Liver (tissue), 9 donors: ENCODE data around the gene TADA3. TPM values are rescaled to one million over a fixed set of nuclear protein-coding genes. Genes with fewer than 3 reads are reported as not detected.

Source experiments
- DNase-seq: peaks from one replicate; pipeline ENCODE4 v3.0.0-alpha.2; 2017; ENCODE audit warnings: low spot score
- H3K27ac ChIP-seq, 2 donors: one replicate each; pipeline ENCODE4 v1.7.0; 2013; ENCODE audit warnings: inconsistent platforms in 2 of 2, low read length in 2 of 2, control low read depth in 1 of 2, low read depth in 1 of 2, mild to moderate bottlenecking in 1 of 2
- H3K27me3 ChIP-seq, 4 donors: one replicate each; pipeline versions ENCODE4 v1.6.1 to v1.7.0; 2013; ENCODE audit warnings: low read length in 3 of 4, inconsistent platforms in 1 of 4, mild to moderate bottlenecking in 1 of 4, moderate library complexity in 1 of 4; ENCODE audit not compliant: control insufficient read depth in 4 of 4, insufficient read depth in 4 of 4
- H3K36me3 ChIP-seq, 4 donors: one replicate each; pipeline versions ENCODE4 v1.6.1 to v1.7.0; 2013; ENCODE audit warnings: low read length in 3 of 4, mild to moderate bottlenecking in 3 of 4, low read depth in 1 of 4, moderate library complexity in 1 of 4; ENCODE audit not compliant: control insufficient read depth in 4 of 4, insufficient read depth in 3 of 4
- H3K4me1 ChIP-seq, 4 donors: one replicate each; pipeline versions ENCODE4 v1.6.1 to v1.7.0; 2013; ENCODE audit warnings: low read length in 3 of 4, mild to moderate bottlenecking in 3 of 4, moderate library complexity in 1 of 4; ENCODE audit not compliant: control insufficient read depth in 4 of 4, insufficient read depth in 4 of 4
- H3K4me3 ChIP-seq, 3 donors: one replicate each; pipeline versions ENCODE4 v1.6.1 to v1.7.0; 2013; ENCODE audit warnings: low read length in 3 of 3, control low read depth in 1 of 3, low read depth in 1 of 3, mild to moderate bottlenecking in 1 of 3
- H3K9ac ChIP-seq, 2 donors: one replicate each; pipeline ENCODE4 v1.7.0; 2013; ENCODE audit warnings: low read length in 2 of 2, mild to moderate bottlenecking in 2 of 2, moderate library complexity in 2 of 2, control low read depth in 1 of 2, low read depth in 1 of 2
- H3K9me3 ChIP-seq, 4 donors: one replicate each; pipeline versions ENCODE4 v1.6.1 to v1.7.0; 2013; ENCODE audit warnings: low read length in 3 of 4; ENCODE audit not compliant: control insufficient read depth in 4 of 4
- ATF3 ChIP-seq: IDR thresholded peaks from 2 replicates; pipeline ENCODE4 v1.6.1; 2016; ENCODE audit warnings: antibody characterized with exemption
- CTCF ChIP-seq: fragments of 150-350 bp; IDR thresholded peaks from 2 replicates; pipeline ENCODE4 v1.5.1; 2017; ENCODE audit warnings: improper control_type of control experiment, low read depth, low read length; ENCODE audit not compliant: missing input control
- EGR1 ChIP-seq, 2 donors: IDR thresholded peaks; 2 replicates each; pipeline ENCODE4 v1.6.1; 2016 to 2018; ENCODE audit warnings: antibody characterized with exemption in 2 of 2, low read depth in 2 of 2
- FOXA1 ChIP-seq: IDR thresholded peaks from 2 replicates; pipeline ENCODE4 v1.6.1; 2016; ENCODE audit warnings: antibody characterized with exemption
- FOXA2 ChIP-seq: IDR thresholded peaks from 2 replicates; pipeline ENCODE4 v1.6.1; 2016; ENCODE audit warnings: antibody characterized with exemption
- GABPA ChIP-seq, 2 donors: IDR thresholded peaks in 1 of 2; conservative IDR thresholded peaks in 1 of 2; 2 replicates each; pipeline ENCODE4 v1.6.1; 2016; ENCODE audit warnings: antibody characterized with exemption in 2 of 2, mild to moderate bottlenecking in 1 of 2, moderate library complexity in 1 of 2
- HNF4A ChIP-seq, 2 donors: conservative IDR thresholded peaks; 2 replicates each; pipeline ENCODE4 v1.6.1; 2016; ENCODE audit warnings: antibody characterized with exemption in 2 of 2, mild to moderate bottlenecking in 2 of 2
- HNF4G ChIP-seq: IDR thresholded peaks from 2 replicates; pipeline ENCODE4 v1.6.1; 2016; ENCODE audit warnings: antibody characterized with exemption
- JUND ChIP-seq, 2 donors: IDR thresholded peaks; 2 replicates each; pipeline ENCODE4 v1.6.1; 2016; ENCODE audit warnings: antibody characterized with exemption in 2 of 2
- MAX ChIP-seq: IDR thresholded peaks from 2 replicates; pipeline ENCODE4 v1.6.1; 2016; ENCODE audit warnings: antibody characterized with exemption
- NR2F2 ChIP-seq: IDR thresholded peaks from 2 replicates; pipeline ENCODE4 v1.6.1; 2016; ENCODE audit warnings: antibody characterized with exemption
- RAD21 ChIP-seq, 2 donors: IDR thresholded peaks; 2 replicates each; pipeline ENCODE4 v1.6.1; 2016; ENCODE audit warnings: antibody characterized with exemption in 2 of 2, mild to moderate bottlenecking in 2 of 2
- REST ChIP-seq: IDR thresholded peaks from 2 replicates; pipeline ENCODE4 v1.6.1; 2016; ENCODE audit warnings: antibody characterized with exemption, mild to moderate bottlenecking
- RXRA ChIP-seq, 2 donors: IDR thresholded peaks; 2 replicates each; pipeline ENCODE4 v1.6.1; 2017 to 2018; ENCODE audit warnings: antibody characterized with exemption in 2 of 2, mild to moderate bottlenecking in 1 of 2
- SP1 ChIP-seq: IDR thresholded peaks from 2 replicates; pipeline ENCODE4 v1.6.1; 2018; ENCODE audit warnings: antibody characterized with exemption, mild to moderate bottlenecking
- TAF1 ChIP-seq: conservative IDR thresholded peaks from 2 replicates; pipeline ENCODE4 v1.6.1; 2016; ENCODE audit warnings: antibody characterized with exemption, mild to moderate bottlenecking
- YY1 ChIP-seq: IDR thresholded peaks from 2 replicates; pipeline ENCODE4 v1.6.1; 2016; ENCODE audit warnings: antibody characterized with exemption, mild to moderate bottlenecking
- ZBTB33 ChIP-seq: IDR thresholded peaks from 2 replicates; pipeline ENCODE4 v1.6.1; 2016; ENCODE audit warnings: antibody characterized with exemption
- WGBS: extraction: QIAGEN DNeasy Blood & Tissue Kit; methylation state at CpG from one replicate; pipeline ENCODE4 v1.1.7; 2013; 5-methylcytosine and 5-hydroxymethylcytosine counted together
- polyA plus RNA-seq, 2 donors: library from polyadenylated mRNA; stranded (reverse) in 1 of 2; unstranded in 1 of 2; fragments of 200-250 nt in 1 of 2; fragments of >200 nt in 1 of 2; fragmentation: Nextera tagmentation in 1 of 2; extraction: Ambion mirVana in 1 of 2; gene quantifications; one replicate each; pipeline versions ENCODE4 v1.2.1 to v1.2.3, GENCODE V29; 2013 to 2015
- total RNA-seq, 2 donors: library from RNA; depleted of rRNA; stranded (reverse); fragments of >200 nt; gene quantifications; one replicate each; pipeline ENCODE4 v1.2.3, GENCODE V29; 2014
- donor health status: healthy.
- donor health status: healthy.
- donor health status: healthy.
- donor health status: healthy.
- donor health status: healthy.

TADA3 gene
- total and polyA plus RNA-seq, 4 donors, result 16.2 to 27.8 (median 21.5) TPM

GRCh38 chr3:9817436-9817835 lies 25.2 kb upstream of the TADA3 start:
- no peak for TF ChIP-seq HNF4G
- TF ChIP-seq ATF3, result no peak
- no peak for TF ChIP-seq TAF1
- TF ChIP-seq EGR1 (IDR thresholded peaks at IDR 0.05; ENCODE audit: low read depth in 2 of 2), result no peak
- no peak for TF ChIP-seq ZBTB33
- TF ChIP-seq FOXA1, result no peak
- TF ChIP-seq RXRA (IDR thresholded peaks at IDR 0.05), result no peak
- TF ChIP-seq JUND (IDR thresholded peaks at IDR 0.05), result no peak
- no peak for TF ChIP-seq FOXA2
- no peak for TF ChIP-seq NR2F2
- no peak for TF ChIP-seq GABPA (IDR thresholded peaks at IDR 0.05 in 1 of 2, conservative IDR thresholded peaks at IDR 0.05 in 1 of 2)

GRCh38 chr3:9815986-9816385 lies 23.7 kb upstream of the TADA3 start:
- Histone ChIP-seq H3K27me3 (no peaks in the 10 kb centered on the region), H3K9ac (no peak overlapping the region), H3K4me3 (no peak overlapping the region), H3K36me3 (peaks cover 0 to 2% (median 0%) of the 10 kb centered on the region in 4 donors), H3K27ac (no peak overlapping the region), H3K4me1 (no peaks in the 10 kb centered on the region), H3K9me3 (no peaks in the 10 kb centered on the region)
- TF ChIP-seq TAF1 (no peak), RXRA (IDR thresholded peaks at IDR 0.05) (no peak), FOXA1 (no peak), FOXA2 (no peak), YY1 (no peak), RAD21 (IDR thresholded peaks at IDR 0.05) (no peak), MAX (no peak), JUND (IDR thresholded peaks at IDR 0.05) (no peak), ZBTB33 (no peak), REST (no peak), HNF4G (no peak), ATF3 (no peak), HNF4A (conservative IDR thresholded peaks at IDR 0.05) (no peak), GABPA (IDR thresholded peaks at IDR 0.05 in 1 of 2, conservative IDR thresholded peaks at IDR 0.05 in 1 of 2) (no peak), NR2F2 (no peak), CTCF (no peak), SP1 (no peak), EGR1 (IDR thresholded peaks at IDR 0.05; ENCODE audit: low read depth in 2 of 2) (no peak)
- WGBS, result 94% methylated on average over 9 of the region's 9 CpGs
- no peak for DNase-seq

More at GRCh38 chr3:9817436-9817835, 25.2 kb upstream of the TADA3 start:
- WGBS, result 93% methylated on average over 6 of the region's 6 CpGs
- Histone ChIP-seq H3K4me3 (no peak overlapping the region), H3K4me1 (no peaks in the 10 kb centered on the region), H3K27ac (no peak overlapping the region), H3K27me3 (no peaks in the 10 kb centered on the region), H3K9ac (no peak overlapping the region), H3K9me3 (no peaks in the 10 kb centered on the region), H3K36me3 (peaks cover 0 to 2% (median 0%) of the 10 kb centered on the region in 4 donors)
- no peak for DNase-seq
